ENCODE data around the gene NKD2. TPM values are rescaled to one million over a fixed set of nuclear protein-coding genes. Genes with fewer than 3 reads are reported as not detected.

Gene NKD2
- total RNA-seq, 3 donors from 2014 or later (not counting 1 experiment from before 2014, with no cell fraction given), result not detected

DNA sequence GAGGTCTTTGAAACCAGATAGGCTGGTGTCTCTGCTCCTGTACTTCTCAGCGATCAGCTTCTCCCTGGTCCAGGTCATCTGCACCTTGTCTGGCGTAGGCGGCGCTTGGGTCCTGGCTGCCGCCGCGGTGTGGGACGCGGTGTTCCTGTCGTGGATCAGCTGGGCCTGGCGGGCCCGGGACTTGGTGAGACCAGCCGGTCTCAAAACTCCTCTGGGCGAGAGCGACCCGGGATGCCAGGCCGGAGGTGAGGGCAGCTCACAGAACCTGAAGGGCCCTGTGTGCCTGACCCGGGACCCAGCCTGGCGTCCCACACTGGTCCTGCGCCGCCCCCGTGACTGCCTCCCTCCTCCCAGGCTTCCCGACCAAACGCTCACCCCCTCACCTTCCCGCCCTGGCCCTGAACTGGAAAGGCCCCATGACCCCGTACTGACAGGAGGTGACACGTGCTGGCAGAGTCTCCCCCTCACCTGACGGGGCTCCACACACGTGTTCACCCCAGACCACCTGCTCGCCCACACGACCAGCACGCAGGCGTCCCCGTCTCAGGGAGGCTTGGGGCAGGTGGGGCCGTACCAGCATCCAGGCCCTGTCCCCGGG is 49.0 kb downstream of the NKD2 start:
- H3K36me3 ChIP-seq (ENCODE audit: control insufficient read depth, insufficient read depth, low read length), result peaks cover 3% of the 10 kb centered on the region
- WGBS (ENCODE audit: insufficient coverage), result 84% methylated on average over 35 of the region's 36 CpGs
- intact Hi-C loops (cut with micrococcal nuclease), result no loop called here

DNA sequence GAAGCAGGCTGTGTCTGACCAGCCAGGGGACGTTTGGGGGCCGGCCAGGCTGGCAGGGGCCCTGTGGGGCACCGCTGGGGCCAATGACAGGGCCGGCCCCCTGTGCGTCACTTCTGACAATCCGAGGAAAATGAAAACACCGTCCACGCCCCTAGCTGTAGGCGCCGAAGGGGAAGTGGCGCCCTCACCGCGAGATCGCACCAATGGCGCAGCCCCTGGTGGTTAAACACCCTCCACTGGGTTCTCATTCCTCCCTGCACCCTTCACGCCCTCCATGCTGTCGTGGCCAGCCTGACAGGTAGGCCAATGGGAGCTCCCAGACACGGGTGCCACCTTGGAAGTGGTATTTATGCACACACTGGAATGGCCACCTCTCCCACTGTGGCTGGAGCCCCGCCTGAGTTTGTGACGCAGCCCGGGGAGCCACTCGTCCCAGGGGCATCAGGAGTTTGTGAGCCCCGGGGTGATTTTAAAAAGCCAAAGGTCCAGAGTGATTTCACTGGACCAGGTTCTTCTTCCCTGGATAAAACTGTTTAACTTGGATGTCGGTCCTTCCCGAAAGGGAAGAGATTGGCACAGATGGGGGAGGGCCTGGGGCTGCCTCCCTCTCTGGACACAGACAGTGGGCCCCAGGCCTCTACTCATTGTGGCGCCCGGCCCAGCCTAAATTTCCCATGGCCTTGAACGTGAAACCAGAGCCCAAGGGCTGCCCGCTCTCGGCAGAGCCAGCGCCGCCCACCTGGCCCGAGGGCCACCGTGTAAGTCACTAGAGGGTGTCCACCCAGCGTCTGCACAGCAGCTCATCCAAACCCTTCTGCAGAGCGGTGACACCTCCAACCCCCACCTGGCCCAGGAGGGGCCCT is 49.7 kb downstream of the NKD2 start:
- H3K4me3 ChIP-seq (ENCODE audit: low read length), result no peak overlapping the region
- 89% methylated on average over 36 of the region's 36 CpGs for WGBS (ENCODE audit: insufficient coverage)
- Mint-ChIP-seq H3K36me3 (no peaks in the 10 kb centered on the region), H3K27ac (no peak overlapping the region), H3K4me1 (no peaks in the 10 kb centered on the region), H3K27me3 (ENCODE audit: low read depth in 2 of 2) (no peaks in the 10 kb centered on the region), H3K4me3 (no peak overlapping the region), H3K9me3 (no peaks in the 10 kb centered on the region)
- H3K27me3 ChIP-seq (ENCODE audit: control insufficient read depth, insufficient read depth, low read length), result no peaks in the 10 kb centered on the region
- no peaks in the 10 kb centered on the region for H3K4me1 ChIP-seq (ENCODE audit: control insufficient read depth, insufficient read depth, low read length)
- H3K36me3 ChIP-seq (ENCODE audit: control insufficient read depth, insufficient read depth, low read length), result peaks cover 3% of the 10 kb centered on the region
- intact Hi-C loops (cut with micrococcal nuclease), result no loop called here
- peak in 1 of 2 donors; percentile 24 for DNase-seq
- TF ChIP-seq CTCF (IDR thresholded peaks at IDR 0.05), result no peak
- peak; percentile 58 to 85 (median 84) for ATAC-seq
- H3K27ac ChIP-seq (ENCODE audit: low read length), result peak overlapping the region; percentile 30
- no peaks in the 10 kb centered on the region for H3K9me3 ChIP-seq (ENCODE audit: control insufficient read depth, insufficient read depth, low read length)

More for the DNA sequence above, 49.0 kb downstream of the NKD2 start:
- no peak overlapping the region for H3K27ac Mint-ChIP-seq
- no peaks in the 10 kb centered on the region for H3K4me1 Mint-ChIP-seq
- TF ChIP-seq CTCF (IDR thresholded peaks at IDR 0.05), result no peak
- H3K4me3 Mint-ChIP-seq, result no peak overlapping the region
- no peak overlapping the region for H3K27ac ChIP-seq (ENCODE audit: low read length)
- no peaks in the 10 kb centered on the region for H3K4me1 ChIP-seq (ENCODE audit: control insufficient read depth, insufficient read depth, low read length)
- ATAC-seq (no peak), DNase-seq (no peak)
- no peaks in the 10 kb centered on the region for H3K36me3 Mint-ChIP-seq
- no peak overlapping the region for H3K4me3 ChIP-seq (ENCODE audit: low read length)
- no peaks in the 10 kb centered on the region for H3K9me3 Mint-ChIP-seq
- no peaks in the 10 kb centered on the region for H3K27me3 ChIP-seq (ENCODE audit: control insufficient read depth, insufficient read depth, low read length)
- H3K9me3 ChIP-seq (ENCODE audit: control insufficient read depth, insufficient read depth, low read length), result no peaks in the 10 kb centered on the region
- H3K27me3 Mint-ChIP-seq (ENCODE audit: low read depth in 2 of 2), result no peaks in the 10 kb centered on the region

DNA sequence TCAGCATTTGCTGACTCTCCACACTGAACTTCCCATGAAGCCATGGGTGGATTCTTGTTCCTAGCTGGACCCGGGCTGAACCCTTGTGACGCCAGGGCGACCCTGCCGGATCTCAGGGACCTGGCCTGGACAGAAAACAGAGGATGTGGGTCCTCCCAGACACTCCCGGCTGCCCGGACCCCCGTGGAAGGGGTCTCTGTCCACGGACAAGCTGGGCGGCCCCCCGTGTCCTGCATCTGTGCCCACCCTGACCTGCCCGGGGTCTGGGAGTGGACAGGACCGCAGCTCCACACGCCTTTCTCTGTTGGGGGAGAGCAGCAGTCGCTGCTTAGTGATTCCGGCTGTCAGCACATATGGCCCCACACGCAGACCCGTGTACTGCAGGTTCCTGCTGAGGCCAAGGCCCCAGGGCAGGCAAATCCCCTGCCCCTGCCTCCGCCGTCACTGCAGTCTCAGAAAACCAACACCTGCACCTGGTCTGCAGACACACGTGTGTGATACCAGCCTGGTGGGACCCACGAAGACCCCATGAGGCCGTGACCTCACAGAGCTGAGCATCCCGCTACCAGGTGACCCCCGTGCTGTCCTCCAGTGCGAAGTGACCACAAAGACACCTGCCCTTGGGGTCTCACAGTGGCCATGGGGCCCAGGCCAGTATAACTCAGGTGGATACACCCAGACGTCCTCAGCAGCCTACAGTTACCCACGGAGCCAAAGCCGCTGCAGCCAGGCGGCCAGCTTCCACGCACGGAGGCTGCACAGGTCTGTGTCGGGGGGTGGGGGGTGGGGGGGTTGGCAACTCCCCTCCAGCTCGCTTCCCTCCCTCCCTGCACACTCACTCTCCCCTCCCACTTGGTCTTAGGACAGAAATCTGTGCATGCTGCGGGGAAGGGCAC is 50.6 kb downstream of the NKD2 start:
- intact Hi-C loops (cut with micrococcal nuclease), result no loop called here
- no peak for DNase-seq
- Mint-ChIP-seq H3K27ac (no peak overlapping the region), H3K4me1 (no peaks in the 10 kb centered on the region), H3K9me3 (no peaks in the 10 kb centered on the region), H3K4me3 (no peak overlapping the region), H3K36me3 (no peaks in the 10 kb centered on the region), H3K27me3 (ENCODE audit: low read depth in 2 of 2) (no peaks in the 10 kb centered on the region)
- 95% methylated on average over 29 of the region's 34 CpGs for WGBS (ENCODE audit: insufficient coverage)
- Histone ChIP-seq H3K36me3 (ENCODE audit: control insufficient read depth, insufficient read depth, low read length) (peaks cover 3% of the 10 kb centered on the region), H3K4me3 (ENCODE audit: low read length) (no peak overlapping the region), H3K27me3 (ENCODE audit: control insufficient read depth, insufficient read depth, low read length) (no peaks in the 10 kb centered on the region), H3K4me1 (ENCODE audit: control insufficient read depth, insufficient read depth, low read length) (no peaks in the 10 kb centered on the region), H3K27ac (ENCODE audit: low read length) (no peak overlapping the region), H3K9me3 (ENCODE audit: control insufficient read depth, insufficient read depth, low read length) (no peaks in the 10 kb centered on the region)
- TF ChIP-seq CTCF (IDR thresholded peaks at IDR 0.05), result no peak
- no peak for ATAC-seq
